HG03432 (cell line): Measurements from ENCODE around the gene DDIT3.
A peak's percentile ranks its signal among the peaks of the same experiment; 100 is the strongest.

Experiments used
- ATAC-seq: cut with Tn5 transposase; IDR thresholded peaks from one replicate; pipeline ENCODE4 v1.9.1; 2021; ENCODE audit warnings: mild to moderate bottlenecking, moderate library complexity; ENCODE audit not compliant: unreplicated experiment

The DDIT3 gene

GRCh38 chr12:57487597-57488401, 32.5 kb downstream of the DDIT3 start, which contains the start of gene MARS1:
Gene MARS1, plus strand, starts transcription at chr12:57488068. Its CDS starts 23 bp downstream, at chr12:57488091.
- peak; percentile 96 for ATAC-seq

DNA sequence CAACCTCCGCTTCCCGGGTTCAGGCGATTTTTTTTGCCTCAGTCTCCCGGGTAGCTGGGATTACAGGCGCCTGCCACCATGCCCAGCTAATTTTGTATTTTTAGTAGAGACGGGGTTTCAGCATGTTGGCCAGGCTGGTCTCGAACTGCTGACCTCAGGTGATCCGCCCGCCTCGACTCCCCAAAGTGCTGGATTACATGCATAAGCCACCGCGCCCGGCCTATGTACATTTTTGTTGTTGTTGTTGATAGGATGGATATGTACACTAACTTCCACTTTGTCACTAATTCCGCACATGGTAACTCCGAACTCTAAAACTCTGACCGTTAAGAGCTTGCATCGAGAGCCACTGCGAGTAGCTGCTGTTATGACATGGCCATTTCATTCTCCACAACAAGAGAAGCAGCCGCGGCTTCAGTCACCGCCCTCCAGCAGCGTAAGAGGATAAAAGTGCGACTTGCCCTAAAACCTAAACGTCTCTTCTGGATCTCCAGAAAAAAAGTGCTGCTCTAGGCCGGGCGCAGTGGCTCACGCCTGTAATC, 33.2 kb downstream of the DDIT3 start:
- ATAC-seq = no peak

- ATAC-seq = no peak
Observed at GRCh38 chr12:57485695-57486094, 34.6 kb downstream of the DDIT3 start.

DNA sequence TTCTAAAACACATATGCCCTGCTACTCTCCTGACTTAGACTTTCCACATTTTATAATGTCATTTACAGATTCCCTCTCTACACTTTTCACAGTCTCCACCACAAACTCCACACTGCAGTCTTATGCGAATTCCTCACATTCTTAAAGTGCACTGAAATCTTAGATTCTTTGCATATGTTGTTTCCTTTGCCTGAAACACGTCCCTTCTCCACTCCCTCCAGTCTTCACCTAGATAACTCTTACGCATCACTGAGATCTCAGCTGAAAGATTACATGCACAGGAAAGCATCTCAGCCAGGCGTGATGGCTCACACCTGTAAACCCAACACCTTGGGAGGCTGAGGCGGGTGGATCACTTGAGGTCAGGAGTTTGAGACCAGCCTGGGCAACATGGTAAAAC, 36.8 kb downstream of the DDIT3 start:
- ATAC-seq = no peak

GRCh38 chr12:57481671-57482070, 38.6 kb downstream of the DDIT3 start:
- no peak for ATAC-seq

GRCh38 chr12:57479376-57480115, 40.8 kb downstream of the DDIT3 start, which contains the start of gene ARHGAP9:
Gene ARHGAP9, minus strand, starts transcription at chr12:57479866. Its CDS starts 460 bp downstream, at chr12:57479406.
- ATAC-seq = peak; percentile 34

GRCh38 chr12:57479043-57479375, 41.3 kb downstream of the DDIT3 start:
- ATAC-seq = no peak

DNA sequence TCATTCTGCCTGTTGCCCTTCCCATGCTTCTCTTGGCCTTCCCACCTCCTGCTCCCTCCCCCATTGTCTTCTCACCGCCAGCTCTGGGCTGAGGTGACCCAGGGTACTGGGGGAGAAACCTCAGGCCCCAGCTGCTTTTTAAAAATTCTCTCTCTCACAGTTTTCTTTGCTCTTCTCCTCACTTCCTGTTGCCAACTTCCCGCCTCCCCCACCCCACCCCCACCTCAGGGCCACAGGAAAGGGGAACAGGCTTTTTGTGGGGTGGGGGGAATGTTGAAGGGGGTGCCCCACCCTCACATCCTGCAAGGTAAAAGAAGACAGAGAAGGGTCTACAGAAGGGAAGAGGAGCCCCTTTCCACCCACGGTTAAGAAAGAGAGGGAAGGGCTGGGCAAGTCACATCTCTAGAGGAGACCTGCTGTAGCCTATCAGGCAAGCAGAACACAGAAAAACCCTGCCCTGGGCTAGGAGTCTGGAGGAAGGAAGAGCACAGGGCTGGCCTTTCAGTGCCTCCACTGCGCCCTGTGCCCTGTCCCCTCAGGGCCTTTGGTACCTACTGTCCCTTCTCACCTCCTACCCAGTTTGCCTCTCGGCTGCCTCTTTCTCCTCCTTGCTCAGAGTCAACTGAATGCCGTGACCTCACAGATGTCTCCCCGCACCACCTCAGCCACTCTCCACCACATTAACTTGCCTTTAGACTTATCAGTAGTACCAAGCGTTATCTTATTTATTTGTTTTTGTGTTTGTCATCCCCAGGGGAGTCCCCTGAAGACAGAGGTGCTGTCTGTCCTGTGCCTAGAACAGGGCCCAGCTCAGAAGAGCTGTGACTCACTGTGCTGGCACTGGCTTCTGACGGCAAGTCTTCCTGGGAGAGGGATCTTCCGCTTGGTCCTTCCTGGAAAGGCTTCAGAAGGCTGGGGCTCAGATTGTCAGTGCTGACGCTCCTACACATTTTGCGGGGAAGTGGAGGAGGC, 42.3 kb downstream of the DDIT3 start:
- ATAC-seq = peak; percentile 47

- ATAC-seq = no peak
Observed at GRCh38 chr12:57476993-57477709, 43.2 kb downstream of the DDIT3 start.

DNA sequence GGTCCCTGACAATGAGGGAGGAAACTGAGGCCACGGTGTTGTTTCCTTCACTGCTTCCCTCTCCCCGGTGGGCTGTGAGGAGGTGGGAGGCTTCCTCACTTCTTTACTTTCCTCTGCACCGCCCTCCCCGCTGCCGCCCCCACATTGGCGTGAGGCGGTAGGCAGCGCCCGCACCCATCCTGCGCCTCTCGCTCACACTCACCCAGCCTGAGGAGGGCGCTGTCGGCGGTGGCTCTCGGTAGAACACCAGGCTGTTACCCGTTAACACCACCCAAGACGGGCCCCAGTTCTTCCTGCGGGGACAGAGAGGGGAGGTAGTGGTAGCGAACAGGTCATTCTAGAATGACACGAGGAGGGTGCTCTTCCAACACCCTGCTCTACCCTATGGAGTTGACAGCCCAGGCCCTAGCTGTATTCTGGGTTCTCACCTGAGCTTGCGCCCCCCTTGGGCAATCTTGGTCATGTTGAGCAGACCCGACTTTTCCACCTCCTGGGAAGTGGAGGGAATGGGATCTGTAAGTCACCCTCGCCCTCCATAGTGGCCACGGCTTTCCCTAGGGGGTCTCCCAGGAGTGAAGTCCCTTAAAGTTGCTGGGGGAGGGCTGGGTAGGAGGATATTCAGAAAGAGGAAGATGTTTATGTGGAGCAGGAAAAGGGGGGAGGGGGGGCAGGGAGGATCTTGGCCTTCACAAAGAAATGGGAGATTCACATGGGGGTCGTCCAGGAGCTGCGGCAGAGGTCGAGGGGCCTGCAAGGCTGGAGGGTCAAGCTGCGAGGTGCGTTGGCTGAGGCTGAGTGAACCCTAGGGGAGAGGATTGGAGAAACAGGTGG, 43.9 kb downstream of the DDIT3 start:
- ATAC-seq = peak; percentile 50

DNA sequence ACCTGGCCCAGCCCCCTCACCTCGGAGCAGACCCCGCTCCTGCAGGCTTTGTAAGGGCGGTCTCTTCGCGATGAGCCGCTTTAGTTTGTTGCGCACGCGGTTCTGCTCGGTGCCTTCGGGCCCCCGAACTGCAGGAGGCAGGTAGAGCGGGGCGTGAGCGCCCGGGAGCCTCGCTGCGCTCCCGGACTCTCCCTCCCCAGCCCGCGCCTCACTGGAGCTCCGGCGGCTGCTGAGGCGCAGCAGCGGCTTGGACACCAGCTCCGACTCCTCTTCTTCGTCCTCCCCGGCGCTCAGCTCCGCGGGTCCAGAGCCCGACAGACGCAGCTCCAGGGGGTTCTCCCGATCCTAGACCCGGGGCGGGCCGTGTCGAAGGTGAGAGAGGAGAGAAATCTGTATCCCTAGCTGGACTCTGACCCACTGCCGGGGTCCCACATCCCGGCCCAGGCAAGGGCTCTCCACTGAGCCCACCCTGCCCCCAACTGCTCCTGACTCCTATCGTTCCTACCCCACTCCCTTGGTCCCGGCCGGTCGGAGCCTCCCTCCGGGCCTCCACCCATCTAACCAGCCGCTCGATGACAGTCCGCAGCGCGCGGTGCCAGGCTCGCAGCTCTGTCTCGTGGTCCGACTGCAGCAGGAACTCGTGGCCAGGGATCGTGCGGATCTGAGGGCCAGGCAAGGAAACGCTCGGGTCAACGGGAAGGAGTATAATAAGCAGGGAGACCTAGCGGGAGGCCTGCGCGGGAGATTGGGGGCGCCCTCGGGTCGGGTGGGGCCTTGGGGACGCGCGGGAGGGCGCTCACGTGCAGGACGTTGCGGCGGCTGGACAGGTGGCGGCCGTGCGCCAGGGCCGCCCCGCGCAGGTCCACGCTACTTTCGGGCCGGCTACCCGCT, 44.8 kb downstream of the DDIT3 start:
- ATAC-seq = peak; percentile 17

DNA sequence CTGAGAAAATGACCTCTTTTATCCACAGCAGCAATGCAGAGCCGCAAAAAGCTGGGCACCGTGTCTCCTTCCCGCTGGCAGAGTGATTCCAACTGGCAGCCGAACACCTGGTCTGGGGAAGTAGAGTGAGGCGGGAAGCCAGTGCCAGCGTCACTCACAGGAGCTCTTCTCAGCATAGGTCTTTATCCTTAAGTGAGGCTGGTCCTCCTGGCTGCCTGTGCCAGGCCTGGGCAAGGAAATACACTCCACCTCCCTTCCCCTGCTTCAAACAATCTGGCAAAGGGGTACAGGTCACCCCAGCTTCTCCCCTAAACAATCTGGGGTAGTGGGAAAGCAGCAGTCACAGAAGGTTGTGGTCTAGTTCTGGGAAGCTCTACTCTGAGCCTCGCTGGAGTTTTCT, 45.5 kb downstream of the DDIT3 start:
- ATAC-seq = no peak

DNA sequence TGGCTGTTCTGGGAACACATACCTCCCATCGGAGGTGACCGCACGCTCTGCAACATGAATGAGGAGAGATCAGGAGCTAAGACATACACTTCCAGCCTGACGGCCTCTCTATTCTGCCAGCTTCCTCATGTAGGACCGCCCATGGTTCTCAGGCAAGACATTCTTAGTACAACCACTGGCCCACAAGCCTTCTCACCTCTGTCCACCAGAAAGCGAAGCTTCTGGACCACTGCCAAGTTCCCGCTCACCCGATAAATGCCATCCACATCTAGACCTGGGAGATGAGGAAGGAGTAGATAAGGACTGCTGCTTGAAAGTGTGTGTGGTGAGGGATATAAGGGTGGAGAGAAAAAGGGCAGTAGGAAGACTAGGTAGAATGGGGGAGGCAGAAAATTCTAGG, 45.9 kb downstream of the DDIT3 start:
- ATAC-seq = no peak

GRCh38 chr12:57473886-57474285, 46.4 kb downstream of the DDIT3 start:
- no peak for ATAC-seq

- ATAC-seq = no peak
Observed at GRCh38 chr12:57473392-57473791, 46.9 kb downstream of the DDIT3 start.

GRCh38 chr12:57472391-57472790, 47.9 kb downstream of the DDIT3 start:
- no peak for ATAC-seq

GRCh38 chr12:57471661-57472060, 48.7 kb downstream of the DDIT3 start:
- ATAC-seq = no peak

GRCh38 chr12:57470970-57471656, 49.2 kb downstream of the DDIT3 start:
- ATAC-seq = no peak
